K562 (cell line): ENCODE measurements around the gene ZG16B. TPM values are rescaled to one million over a fixed set of nuclear protein-coding genes. Genes with fewer than 3 reads are reported as not detected.
A peak's percentile ranks its signal among the peaks of the same experiment; 100 is the strongest.

Source experiments
- ATF1 ChIP-seq, 2 experiments: fragments of 450-650 bp in 1 of 2; IDR thresholded peaks; 2 replicates each; pipeline ENCODE4 v1.6.1; 2016; ENCODE audit warnings: missing compliant biosample characterization in 1 of 2, missing genetic modification characterization in 1 of 2
- CTBP1 ChIP-seq: fragments of 450-650 bp; IDR thresholded peaks from 2 replicates; pipeline ENCODE4 v1.6.1; 2016; ENCODE audit warnings: borderline replicate concordance
- ELF4 ChIP-seq: fragments of 450-650 bp; formaldehyde crosslinking; IDR thresholded peaks from 2 replicates; pipeline ENCODE4 v1.4.0; 2022; ENCODE audit warnings: missing genetic modification characterization
- ILK ChIP-seq: fragments of 450-650 bp; IDR thresholded peaks from 2 replicates; pipeline ENCODE4 v1.6.1; 2016; ENCODE audit warnings: missing genetic modification characterization, low read depth, mild to moderate bottlenecking, missing compliant biosample characterization, moderate library complexity, borderline replicate concordance
- MECOM ChIP-seq: fragments of 250-450 bp; sonication (Bioruptor Pico); IDR thresholded peaks from 2 replicates; pipeline ENCODE4 v1.8.0; 2022; ENCODE audit warnings: inconsistent platforms
- NR2C2 ChIP-seq, 2 experiments: fragments of 200-800 bp in 1 of 2; sonication (Bioruptor generic) in 1 of 2; sonication (generic) in 1 of 2; formaldehyde crosslinking in 1 of 2; IDR thresholded peaks; 2 replicates each; pipeline versions ENCODE4 v1.6.1 to v1.8.0; 2016 to 2022; ENCODE audit warnings: mild to moderate bottlenecking in 1 of 2, missing compliant biosample characterization in 1 of 2, missing genetic modification characterization in 1 of 2, missing genetic modification reagents in 1 of 2
- POLR2AphosphoS5 ChIP-seq: IDR thresholded peaks from 2 replicates; pipeline ENCODE4 v1.6.1; 2011; ENCODE audit warnings: mild to moderate bottlenecking, low read depth, low read length, moderate library complexity; ENCODE audit not compliant: control insufficient read depth, insufficient read depth
- POLR2B ChIP-seq: fragments of 450-650 bp; IDR thresholded peaks from 2 replicates; pipeline ENCODE4 v1.6.1; 2018; ENCODE audit warnings: low read depth; ENCODE audit not compliant: partially characterized antibody
- RCOR1 ChIP-seq, 2 experiments: IDR thresholded peaks; 2 replicates each; pipeline ENCODE4 v1.6.1; 2012; ENCODE audit warnings: low read depth in 2 of 2, low read length in 2 of 2, borderline replicate concordance in 1 of 2, improper control_type of control experiment in 1 of 2
- SETDB1 ChIP-seq: IDR thresholded peaks from one replicate; pipeline ENCODE4 v1.6.1; 2012; ENCODE audit warnings: low read length, control low read depth, inconsistent platforms
- SUPT5H ChIP-seq: fragments of 450-650 bp; IDR thresholded peaks from 2 replicates; pipeline ENCODE4 v1.6.1; 2016
- TOE1 ChIP-seq, 2 experiments: fragments of 450-650 bp in 1 of 2; sonication (generic) in 1 of 2; formaldehyde crosslinking in 1 of 2; IDR thresholded peaks; 2 replicates each; pipeline versions ENCODE4 v1.7.1 to v1.8.0; 2016 to 2022; ENCODE audit warnings: borderline replicate concordance in 2 of 2, mild to moderate bottlenecking in 2 of 2, antibody characterized with exemption in 1 of 2, inconsistent platforms in 1 of 2, low read depth in 1 of 2, missing genetic modification reagents in 1 of 2, moderate library complexity in 1 of 2
- VEZF1 ChIP-seq: fragments of 200-800 bp; sonication (Bioruptor generic); IDR thresholded peaks from 2 replicates; pipeline ENCODE4 v1.6.1; 2017; ENCODE audit warnings: missing genetic modification characterization, missing compliant biosample characterization
- ZNF263 ChIP-seq: sonication (generic); formaldehyde crosslinking; IDR thresholded peaks from 2 replicates; pipeline ENCODE4 v1.8.0; 2022; ENCODE audit warnings: mild to moderate bottlenecking, missing genetic modification reagents, borderline replicate concordance
- ZNF79 ChIP-seq: fragments of 250-450 bp; sonication (Bioruptor Pico); IDR thresholded peaks from 2 replicates; pipeline ENCODE4 v1.4.0; 2020; ENCODE audit warnings: low read depth, mild to moderate bottlenecking, moderate library complexity
- polyA plus RNA-seq, 8 experiments: library from polyadenylated mRNA; depleted of rRNA in 4 of 8; stranded (reverse) in 5 of 8; unstranded in 3 of 8; fragments of >200 nt; fragmentation: Nextera tagmentation in 2 of 8; fragmentation: Illumina TruSeq in 1 of 8; extraction: Ambion mirVana in 2 of 8; extraction: Trizol in 1 of 8; gene quantifications; 2 replicates each; pipeline versions ENCODE4 v1.2.1 to v1.2.3, GENCODE V29; 2011 to 2014; ENCODE audit warnings: inconsistent platforms in 1 of 8, missing spikeins in 1 of 8
- total RNA-seq, 7 experiments: library from RNA; depleted of rRNA in 6 of 7; stranded (reverse); fragments of >200 nt in 6 of 7; fragmentation: Illumina TruSeq in 2 of 7; extraction: Trizol in 2 of 7; gene quantifications; 2 replicates each; pipeline versions ENCODE4 v1.2.1 to v1.2.3, GENCODE V29; 2011 to 2021; ENCODE audit warnings: low replicate concordance in 1 of 7
- TF ChIP-seq, protein P1 (sequence below), 2 experiments: IDR thresholded peaks; 2 replicates each; pipeline ENCODE4 v1.6.1; 2011; ENCODE audit warnings: borderline replicate concordance in 1 of 2, control low read depth in 1 of 2, low read depth in 1 of 2, low read length in 1 of 2, mild to moderate bottlenecking in 1 of 2, mixed read lengths in 1 of 2, moderate library complexity in 1 of 2; ENCODE audit not compliant: insufficient read depth in 1 of 2, insufficient read length in 1 of 2, poor library complexity in 1 of 2, severe bottlenecking in 1 of 2; ENCODE audit errors: extremely low read depth in 1 of 2
- TF ChIP-seq, protein P2 (sequence below), 2 experiments: fragments of 450-650 bp; IDR thresholded peaks; 2 replicates each; pipeline ENCODE4 v1.6.1; 2018; ENCODE audit warnings: mild to moderate bottlenecking in 2 of 2, low read depth in 1 of 2; ENCODE audit not compliant: partially characterized antibody in 2 of 2

The ZG16B gene
- total and polyA plus RNA-seq, 9 of the 15 experiments (the other 6 are each of a cell fraction or from before 2014, with no cell fraction given) = 0.25 to 0.43 (median 0.34) TPM; not detected in 5

- no peak for TF ChIP-seq NR2C2 (CRISPR knock-in tag; IDR thresholded peaks at IDR 0.05)
- TF ChIP-seq NR2C2 (tag; IDR thresholded peaks at IDR 0.05) = peak; percentile 41; the same call in 1 of the 2 replicates
- no peak for TF ChIP-seq POLR2B
- TF ChIP-seq MECOM = 0 out of 2 replicates have a peak, but pooled peaks have one; percentile 8
- TF ChIP-seq, protein P1, sequence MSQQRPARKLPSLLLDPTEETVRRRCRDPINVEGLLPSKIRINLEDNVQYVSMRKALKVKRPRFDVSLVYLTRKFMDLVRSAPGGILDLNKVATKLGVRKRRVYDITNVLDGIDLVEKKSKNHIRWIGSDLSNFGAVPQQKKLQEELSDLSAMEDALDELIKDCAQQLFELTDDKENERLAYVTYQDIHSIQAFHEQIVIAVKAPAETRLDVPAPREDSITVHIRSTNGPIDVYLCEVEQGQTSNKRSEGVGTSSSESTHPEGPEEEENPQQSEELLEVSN (IDR thresholded peaks at IDR 0.05; ENCODE audit: borderline replicate concordance in 1 of 2, extremely low read depth in 1 of 2, insufficient read depth in 1 of 2, insufficient read length in 1 of 2, low read depth in 1 of 2, low read length in 1 of 2, poor library complexity in 1 of 2, severe bottlenecking in 1 of 2) = peak; percentile 28 to 69
- peak; percentile 90; the same call in 1 of the 2 replicates for TF ChIP-seq ZNF263 (CRISPR knock-in tag)
- peak; percentile 8; the same call in 1 of the 2 replicates for TF ChIP-seq POLR2AphosphoS5
- TF ChIP-seq ZNF79 (CRISPR knock-in tag) = no peak
- TF ChIP-seq SUPT5H = 0 out of 2 replicates have a peak, but pooled peaks have one; percentile 45
- TF ChIP-seq ILK = no peak
- TF ChIP-seq VEZF1 (CRISPR knock-in tag) = peak; percentile 76
- TF ChIP-seq, protein P2, sequence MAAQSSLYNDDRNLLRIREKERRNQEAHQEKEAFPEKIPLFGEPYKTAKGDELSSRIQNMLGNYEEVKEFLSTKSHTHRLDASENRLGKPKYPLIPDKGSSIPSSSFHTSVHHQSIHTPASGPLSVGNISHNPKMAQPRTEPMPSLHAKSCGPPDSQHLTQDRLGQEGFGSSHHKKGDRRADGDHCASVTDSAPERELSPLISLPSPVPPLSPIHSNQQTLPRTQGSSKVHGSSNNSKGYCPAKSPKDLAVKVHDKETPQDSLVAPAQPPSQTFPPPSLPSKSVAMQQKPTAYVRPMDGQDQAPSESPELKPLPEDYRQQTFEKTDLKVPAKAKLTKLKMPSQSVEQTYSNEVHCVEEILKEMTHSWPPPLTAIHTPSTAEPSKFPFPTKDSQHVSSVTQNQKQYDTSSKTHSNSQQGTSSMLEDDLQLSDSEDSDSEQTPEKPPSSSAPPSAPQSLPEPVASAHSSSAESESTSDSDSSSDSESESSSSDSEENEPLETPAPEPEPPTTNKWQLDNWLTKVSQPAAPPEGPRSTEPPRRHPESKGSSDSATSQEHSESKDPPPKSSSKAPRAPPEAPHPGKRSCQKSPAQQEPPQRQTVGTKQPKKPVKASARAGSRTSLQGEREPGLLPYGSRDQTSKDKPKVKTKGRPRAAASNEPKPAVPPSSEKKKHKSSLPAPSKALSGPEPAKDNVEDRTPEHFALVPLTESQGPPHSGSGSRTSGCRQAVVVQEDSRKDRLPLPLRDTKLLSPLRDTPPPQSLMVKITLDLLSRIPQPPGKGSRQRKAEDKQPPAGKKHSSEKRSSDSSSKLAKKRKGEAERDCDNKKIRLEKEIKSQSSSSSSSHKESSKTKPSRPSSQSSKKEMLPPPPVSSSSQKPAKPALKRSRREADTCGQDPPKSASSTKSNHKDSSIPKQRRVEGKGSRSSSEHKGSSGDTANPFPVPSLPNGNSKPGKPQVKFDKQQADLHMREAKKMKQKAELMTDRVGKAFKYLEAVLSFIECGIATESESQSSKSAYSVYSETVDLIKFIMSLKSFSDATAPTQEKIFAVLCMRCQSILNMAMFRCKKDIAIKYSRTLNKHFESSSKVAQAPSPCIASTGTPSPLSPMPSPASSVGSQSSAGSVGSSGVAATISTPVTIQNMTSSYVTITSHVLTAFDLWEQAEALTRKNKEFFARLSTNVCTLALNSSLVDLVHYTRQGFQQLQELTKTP (IDR thresholded peaks at IDR 0.05; ENCODE audit: low read depth in 1 of 2, partially characterized antibody in 2 of 2) = no peak
- TF ChIP-seq RCOR1 (IDR thresholded peaks at IDR 0.05; ENCODE audit: borderline replicate concordance in 1 of 2, low read depth in 2 of 2, low read length in 2 of 2) = no peak
- no peak for TF ChIP-seq CTBP1
- TF ChIP-seq SETDB1 = no peak
- TF ChIP-seq ATF1 (CRISPR knock-in tag; IDR thresholded peaks at IDR 0.05) = no peak
- TF ChIP-seq ATF1 (tag; IDR thresholded peaks at IDR 0.05) = peak; percentile 48
- no peak for TF ChIP-seq ELF4
- no peak for TF ChIP-seq TOE1 (IDR thresholded peaks at IDR 0.05; ENCODE audit: borderline replicate concordance)
- no peak for TF ChIP-seq TOE1 (CRISPR knock-in tag; IDR thresholded peaks at IDR 0.05; ENCODE audit: borderline replicate concordance, low read depth)
Measured at GRCh38 chr16:2817340-2818271, 12.5 kb upstream of the ZG16B start (continued).
